BE2C (cell line): ENCODE results near the gene MED15.

Experiments
- DNase-seq: peaks from one replicate; pipeline ENCODE4 v3.0.0-alpha.2; 2020
- H3K27me3 ChIP-seq: fragments of 250-450 bp; sonication (Bioruptor Pico); 2 replicates; pipeline ENCODE4 v1.5.1; 2020; ENCODE audit warnings: mild to moderate bottlenecking
- H3K36me3 ChIP-seq: fragments of 250-450 bp; sonication (Bioruptor Pico); 2 replicates; pipeline ENCODE4 v1.5.1; 2020; ENCODE audit warnings: mild to moderate bottlenecking
- H3K4me1 ChIP-seq: fragments of 250-450 bp; sonication (Bioruptor Pico); 2 replicates; pipeline ENCODE4 v1.5.1; 2020
- H3K4me3 ChIP-seq: 2 replicates; pipeline ENCODE4 v1.5.1; 2011; ENCODE audit warnings: low read depth, low read length
- H3K9me3 ChIP-seq: fragments of 250-450 bp; sonication (Bioruptor Pico); 2 replicates; pipeline ENCODE4 v1.5.1; 2020
- CTCF ChIP-seq: IDR thresholded peaks from 2 replicates; pipeline ENCODE4 v1.5.1; 2012; ENCODE audit warnings: mild to moderate bottlenecking, low read depth, low read length

The MED15 gene

GRCh38 chr22:20569059-20570058 is 61.9 kb downstream of the MED15 start:
- Histone ChIP-seq H3K27me3 (no peaks in the 10 kb centered on the region), H3K36me3 (peaks cover 82% of the 10 kb centered on the region), H3K4me1 (no peaks in the 10 kb centered on the region), H3K4me3 (no peak overlapping the region), H3K9me3 (no peaks in the 10 kb centered on the region)
- no peak for DNase-seq
- no peak for TF ChIP-seq CTCF

- Histone ChIP-seq H3K9me3 (no peaks in the 10 kb centered on the region), H3K4me3 (no peak overlapping the region), H3K4me1 (no peaks in the 10 kb centered on the region), H3K36me3 (peaks cover 78% of the 10 kb centered on the region), H3K27me3 (no peaks in the 10 kb centered on the region)
- no peak for DNase-seq
- no peak for TF ChIP-seq CTCF
Observed at GRCh38 chr22:20571078-20571503, 63.7 kb downstream of the MED15 start.

- Histone ChIP-seq H3K27me3 (no peaks in the 10 kb centered on the region), H3K36me3 (peaks cover 78% of the 10 kb centered on the region), H3K4me3 (no peak overlapping the region), H3K9me3 (no peaks in the 10 kb centered on the region), H3K4me1 (no peaks in the 10 kb centered on the region)
- peak; percentile 73 for DNase-seq
- peak; percentile 91 for TF ChIP-seq CTCF
Observed at GRCh38 chr22:20571531-20572007, 64.2 kb downstream of the MED15 start.

- DNase-seq = no peak
- Histone ChIP-seq H3K4me1 (no peaks in the 10 kb centered on the region), H3K27me3 (no peaks in the 10 kb centered on the region), H3K4me3 (no peak overlapping the region), H3K9me3 (no peaks in the 10 kb centered on the region), H3K36me3 (peaks cover 73% of the 10 kb centered on the region)
- TF ChIP-seq CTCF = no peak
Observed at GRCh38 chr22:20572132-20572802, 64.9 kb downstream of the MED15 start.

GRCh38 chr22:20573176-20573832 is 65.9 kb downstream of the MED15 start:
- Histone ChIP-seq H3K36me3 (peaks cover 70% of the 10 kb centered on the region), H3K4me1 (no peaks in the 10 kb centered on the region), H3K27me3 (no peaks in the 10 kb centered on the region), H3K4me3 (no peak overlapping the region), H3K9me3 (no peaks in the 10 kb centered on the region)
- no peak for TF ChIP-seq CTCF
- DNase-seq = no peak
